Measurements from ENCODE around the gene CD58.
A peak's percentile ranks its signal among the peaks of the same experiment; 100 is the strongest.
"Not testable (repeated sequence)": the region's sequence is repeated elsewhere in the genome, so short reads cannot be mapped to it uniquely, and the experiment has no call there.

Gene CD58, protein sequence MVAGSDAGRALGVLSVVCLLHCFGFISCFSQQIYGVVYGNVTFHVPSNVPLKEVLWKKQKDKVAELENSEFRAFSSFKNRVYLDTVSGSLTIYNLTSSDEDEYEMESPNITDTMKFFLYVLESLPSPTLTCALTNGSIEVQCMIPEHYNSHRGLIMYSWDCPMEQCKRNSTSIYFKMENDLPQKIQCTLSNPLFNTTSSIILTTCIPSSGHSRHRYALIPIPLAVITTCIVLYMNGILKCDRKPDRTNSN

DNA sequence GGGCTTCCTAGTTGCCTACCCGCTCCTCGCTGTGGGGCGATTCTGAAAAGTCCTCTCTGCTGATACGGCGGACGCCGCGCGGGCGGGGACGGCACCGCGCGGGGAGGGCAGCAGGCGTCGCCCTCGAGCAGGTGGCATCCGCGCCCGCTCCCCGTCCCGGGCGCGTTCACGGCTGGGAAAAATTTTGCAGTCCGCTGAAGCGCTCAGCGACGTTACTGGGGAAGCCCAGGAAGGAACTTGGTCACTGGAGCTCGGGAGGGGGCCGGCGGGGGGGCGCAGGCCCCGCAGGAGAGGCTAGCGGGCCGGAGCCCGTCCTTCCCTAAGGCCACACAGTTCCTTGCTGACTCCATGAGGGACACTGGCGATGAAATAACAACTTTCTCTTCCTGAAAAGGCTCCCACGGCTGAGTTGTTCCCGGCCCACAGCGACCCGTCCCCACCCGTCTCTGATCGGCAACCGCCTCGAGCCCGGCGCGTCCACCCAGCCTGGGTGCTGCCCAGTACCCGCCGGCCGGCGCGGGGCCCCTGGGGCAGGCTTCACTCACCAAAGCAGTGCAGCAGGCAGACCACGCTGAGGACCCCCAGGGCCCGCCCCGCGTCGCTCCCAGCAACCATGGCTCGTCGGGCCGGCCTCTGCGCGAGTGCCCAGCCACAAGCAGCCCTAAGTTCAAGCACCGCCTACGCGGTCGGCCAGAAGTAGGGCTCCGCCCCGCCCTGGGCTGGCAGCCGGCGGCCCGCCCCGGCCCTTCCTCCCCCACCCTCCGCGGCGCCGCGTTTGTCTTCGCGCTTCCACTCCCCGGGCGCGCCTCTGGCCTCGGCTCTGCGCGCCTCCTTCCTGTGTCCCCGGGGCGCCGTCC lies at the start of gene CD58:
CD58 (minus strand) TSS at position 669 of the 857 bp plus-strand sequence; CDS start at position 615, 54 bp downstream.
- DNase-seq: peak; percentile 82

- not testable (repeated sequence) for DNase-seq
These were observed 49.6 kb upstream of the CD58 start for GRCh38 chr1:116620392-116620791.

DNA sequence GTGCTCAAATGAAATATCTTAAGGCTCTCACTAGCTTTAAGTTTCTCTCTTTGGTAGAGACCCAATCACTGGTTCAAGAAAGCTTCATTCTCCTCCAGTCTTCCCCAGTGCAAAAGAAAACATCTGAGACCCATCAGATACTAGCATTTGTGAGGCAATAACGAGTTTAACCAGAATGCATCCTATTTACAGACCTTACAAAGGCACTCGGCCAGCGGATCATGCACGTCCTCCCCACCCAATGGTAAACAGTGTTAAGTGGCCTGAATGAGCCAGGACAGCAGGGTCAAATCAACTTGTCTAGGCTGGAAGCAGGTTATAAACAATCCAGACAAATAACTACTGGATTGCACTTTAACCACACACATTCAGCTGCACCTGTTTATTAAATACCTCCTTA lies 48.3 kb upstream of the CD58 start:
- DNase-seq: not testable (repeated sequence)

DNA sequence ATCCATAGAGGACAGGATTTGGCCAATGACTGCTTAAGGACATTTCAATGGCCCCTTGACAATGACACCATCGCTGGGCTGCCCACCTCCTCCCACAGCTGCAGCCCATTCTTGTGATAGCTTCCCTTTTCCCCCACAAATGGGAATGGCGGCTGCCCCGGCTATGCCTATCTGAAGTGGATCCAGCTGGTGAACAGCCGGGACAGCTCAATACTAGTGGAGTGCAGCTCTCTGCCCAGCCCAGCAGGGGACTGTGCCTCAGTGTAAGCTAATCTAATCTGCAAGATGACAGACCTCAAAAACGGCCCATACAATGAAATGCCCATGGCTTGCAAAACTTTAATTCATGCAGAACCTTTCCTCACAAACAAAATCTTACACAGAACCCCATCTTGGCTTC lies 47.0 kb upstream of the CD58 start:
- not testable (repeated sequence) for DNase-seq

DNA sequence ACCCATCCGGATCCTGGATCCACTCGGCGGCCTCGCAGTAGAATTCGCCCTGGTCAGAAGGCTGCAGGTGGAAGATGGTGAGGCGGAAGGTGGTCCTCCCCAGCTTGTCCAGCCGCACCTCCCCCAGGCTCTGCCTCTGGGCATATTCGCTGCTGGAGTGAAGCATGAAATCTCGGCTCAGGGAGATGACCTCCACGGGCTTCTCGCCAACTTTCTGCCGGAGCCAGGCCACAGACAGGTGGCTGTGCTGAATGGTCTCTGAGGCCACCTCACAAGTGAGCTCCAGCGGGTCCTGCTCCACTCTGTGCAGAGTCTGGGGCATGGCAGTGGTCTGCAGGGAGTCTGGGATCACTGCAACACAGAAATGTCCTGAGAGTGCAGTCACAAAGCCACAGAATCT lies 43.0 kb upstream of the CD58 start:
- DNase-seq: not testable (repeated sequence)

GRCh38 chr1:116609801-116610371 lies 39.1 kb upstream of the CD58 start:
- DNase-seq: not testable (repeated sequence)

DNA sequence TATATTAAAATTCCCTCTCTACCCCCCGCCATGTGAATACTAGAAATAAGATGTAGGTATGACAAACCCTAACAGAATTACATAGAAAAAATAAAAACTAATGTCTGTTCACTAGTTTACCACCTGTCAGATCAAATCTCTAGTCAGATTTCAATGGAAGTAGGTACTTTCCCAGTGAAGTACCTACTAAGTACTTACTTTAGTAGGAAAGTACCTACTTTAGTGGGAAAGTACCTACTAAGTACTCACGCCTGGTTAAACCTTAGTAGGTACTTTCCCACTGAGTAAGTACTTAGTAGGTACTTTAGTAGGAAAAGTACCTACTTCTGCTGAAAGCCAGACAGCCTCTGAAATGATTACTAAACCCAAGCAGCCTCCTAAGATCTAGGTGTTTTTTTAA lies 38.0 kb upstream of the CD58 start:
- not testable (repeated sequence) for DNase-seq

DNA sequence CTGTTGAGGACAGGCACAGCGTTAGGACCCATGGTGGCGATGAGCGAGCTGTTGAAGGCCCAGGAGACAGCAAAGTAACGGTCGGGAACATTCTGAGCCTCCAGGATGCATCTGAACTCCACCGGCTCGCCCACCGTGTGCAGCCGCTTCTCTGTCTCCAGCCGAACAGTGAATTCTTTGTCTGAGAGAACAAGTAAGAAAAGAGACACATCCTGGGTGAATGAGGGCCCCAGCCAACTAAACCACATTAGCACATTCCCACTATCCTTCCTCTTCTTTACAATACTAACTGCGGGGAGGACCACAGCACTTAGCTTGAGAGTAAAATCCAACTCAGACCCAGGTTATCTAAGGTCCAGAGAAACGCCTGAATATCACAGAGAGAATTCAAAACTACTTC lies 37.3 kb upstream of the CD58 start:
- DNase-seq: not testable (repeated sequence)

- DNase-seq: not testable (repeated sequence)
These were observed 36.6 kb upstream of the CD58 start for GRCh38 chr1:116607463-116607862.

DNA sequence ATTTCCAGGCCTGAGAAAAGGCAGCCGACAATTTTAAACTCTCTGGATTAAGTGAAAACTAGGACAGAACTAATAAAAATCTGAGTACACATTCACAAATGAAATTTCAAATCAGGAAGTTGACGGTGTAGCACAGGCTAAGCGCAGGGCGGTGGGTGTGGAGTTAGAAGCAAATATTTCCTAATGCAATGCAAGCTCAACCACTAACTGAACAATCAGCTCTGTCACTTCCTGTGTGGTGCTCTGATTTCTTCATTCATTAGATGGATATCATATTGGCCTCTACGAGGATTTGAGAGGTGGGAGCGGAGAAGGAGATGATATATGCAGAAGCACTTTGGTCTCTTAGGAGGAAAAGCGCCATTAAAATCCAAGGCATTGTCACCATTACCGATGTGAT lies 35.2 kb upstream of the CD58 start:
- not testable (repeated sequence) for DNase-seq

DNA sequence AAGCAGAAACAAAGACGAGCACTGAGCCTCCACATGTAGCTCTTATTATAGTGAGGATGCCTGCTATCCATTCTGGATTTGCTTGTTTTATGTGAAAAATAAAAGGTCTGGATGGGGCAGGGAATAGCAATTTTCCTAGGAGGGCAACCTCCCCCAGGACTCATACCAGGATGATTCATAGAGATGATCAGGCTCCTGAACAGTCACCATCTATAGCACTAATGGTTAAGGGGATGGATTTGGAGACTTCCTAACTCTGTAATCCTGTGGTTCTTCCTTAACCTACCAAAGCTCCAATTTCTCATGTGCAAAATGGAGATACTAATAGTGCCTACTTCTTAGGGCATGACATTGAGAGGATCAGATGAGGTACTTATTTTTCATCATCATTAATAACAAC lies 34.5 kb upstream of the CD58 start:
- DNase-seq: no peak

GRCh38 chr1:116604408-116604807 lies 33.6 kb upstream of the CD58 start:
- not testable (repeated sequence) for DNase-seq

DNA sequence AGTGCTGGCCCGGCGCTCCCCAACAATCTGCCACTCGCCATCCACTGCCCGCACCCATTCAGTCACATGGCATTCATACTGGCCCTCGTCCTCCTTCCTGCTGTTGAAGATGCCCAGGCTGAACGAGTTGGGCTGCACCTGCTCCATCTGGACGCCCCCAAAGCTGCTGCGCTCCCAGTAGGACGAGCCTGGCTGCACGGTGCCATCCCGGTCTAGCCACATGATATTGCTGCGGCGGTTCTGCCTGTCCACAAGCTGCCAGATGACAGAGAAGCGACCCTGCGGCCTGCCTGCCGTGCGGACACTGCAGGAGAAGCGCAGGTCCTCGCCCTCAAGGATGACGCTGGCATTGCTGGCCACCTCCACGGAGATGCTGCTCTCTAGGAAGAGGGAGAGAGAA lies 32.8 kb upstream of the CD58 start:
- not testable (repeated sequence) for DNase-seq

- DNase-seq: not testable (repeated sequence)
These were observed 28.5 kb upstream of the CD58 start for GRCh38 chr1:116599369-116599768.

- DNase-seq: not testable (repeated sequence)
These were observed 27.7 kb upstream of the CD58 start for GRCh38 chr1:116598420-116599036.

DNA sequence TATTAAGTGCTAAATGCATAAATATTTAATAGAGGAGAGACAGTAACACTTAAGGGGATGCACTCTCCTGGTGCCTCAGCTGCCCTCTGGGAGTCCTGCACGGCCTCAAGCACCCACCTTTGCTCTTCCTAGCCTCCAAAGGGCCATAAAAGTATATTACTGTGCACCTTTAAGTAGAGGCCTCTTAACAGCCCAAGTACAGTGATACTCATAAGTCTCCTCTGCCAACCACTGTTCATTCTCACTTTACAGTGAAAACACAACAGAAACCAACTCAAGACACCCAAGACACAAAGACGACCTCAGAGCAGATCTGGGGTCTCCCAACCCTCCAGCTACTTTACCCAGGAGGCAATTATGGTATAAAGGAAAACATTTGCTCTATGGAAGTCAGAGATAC lies 26.6 kb upstream of the CD58 start:
- DNase-seq: not testable (repeated sequence)

DNA sequence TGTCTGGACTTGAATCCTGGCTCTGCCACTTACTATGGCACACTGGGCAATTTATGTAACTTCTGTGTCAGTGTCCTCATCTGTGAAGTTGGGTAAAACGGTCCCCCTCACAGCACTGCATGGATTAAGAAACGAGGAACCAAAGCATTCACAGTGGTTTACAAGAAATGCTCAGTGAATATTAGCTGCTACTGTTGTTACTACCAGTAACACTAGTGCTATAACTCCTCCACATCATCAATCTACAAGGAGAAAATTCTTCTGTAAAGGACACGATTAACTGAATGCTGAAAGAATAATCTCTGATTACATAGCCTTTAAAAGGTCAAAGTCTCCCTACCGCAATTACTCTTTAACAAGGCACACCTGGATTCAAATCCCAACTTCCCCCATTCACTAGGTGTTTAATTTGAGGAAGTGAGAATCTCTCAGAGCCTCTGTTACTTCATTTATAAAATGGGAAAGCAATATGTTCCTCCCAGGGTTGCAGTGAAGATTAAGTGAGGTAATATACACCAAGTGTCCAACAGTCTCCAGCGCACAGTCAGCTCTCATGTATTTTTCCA lies 26.0 kb upstream of the CD58 start:
- not testable (repeated sequence) for DNase-seq

DNA sequence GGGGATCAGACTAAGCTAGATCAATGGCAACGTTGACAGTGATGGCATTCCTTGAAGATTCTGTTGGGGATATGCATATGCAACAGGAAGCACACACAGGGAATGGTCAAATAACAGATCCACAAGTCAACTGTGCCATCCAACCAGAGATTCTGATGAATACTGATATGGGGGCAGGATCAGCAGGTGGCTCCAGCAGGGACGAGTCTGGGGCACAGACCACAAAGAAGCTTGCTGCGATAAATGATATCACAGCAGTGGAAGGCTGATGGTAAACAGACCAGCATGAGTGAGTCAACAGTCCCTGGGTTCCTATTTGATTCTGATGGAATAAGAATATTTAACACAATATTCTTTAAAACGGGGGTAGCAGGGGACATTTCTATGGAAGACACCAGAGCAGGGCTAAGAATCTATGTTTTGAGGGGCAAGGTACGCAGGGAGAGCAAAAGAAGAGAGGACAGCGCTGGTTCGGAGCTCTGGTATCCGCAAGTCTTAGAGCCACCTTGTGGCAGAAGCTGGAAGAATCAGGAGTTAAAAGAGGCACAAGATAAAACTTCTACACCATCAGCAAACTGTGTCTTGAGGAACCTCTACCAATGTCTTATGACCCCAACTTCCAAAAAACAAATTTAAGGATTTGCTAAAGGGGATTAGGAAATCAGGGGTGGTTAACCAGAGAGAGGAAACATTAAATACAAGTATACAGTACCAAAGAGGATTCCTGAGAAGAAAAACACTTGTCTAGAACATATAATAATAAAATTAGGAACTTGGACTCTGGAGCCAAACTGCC lies 25.3 kb upstream of the CD58 start:
- DNase-seq: peak; percentile 20

DNA sequence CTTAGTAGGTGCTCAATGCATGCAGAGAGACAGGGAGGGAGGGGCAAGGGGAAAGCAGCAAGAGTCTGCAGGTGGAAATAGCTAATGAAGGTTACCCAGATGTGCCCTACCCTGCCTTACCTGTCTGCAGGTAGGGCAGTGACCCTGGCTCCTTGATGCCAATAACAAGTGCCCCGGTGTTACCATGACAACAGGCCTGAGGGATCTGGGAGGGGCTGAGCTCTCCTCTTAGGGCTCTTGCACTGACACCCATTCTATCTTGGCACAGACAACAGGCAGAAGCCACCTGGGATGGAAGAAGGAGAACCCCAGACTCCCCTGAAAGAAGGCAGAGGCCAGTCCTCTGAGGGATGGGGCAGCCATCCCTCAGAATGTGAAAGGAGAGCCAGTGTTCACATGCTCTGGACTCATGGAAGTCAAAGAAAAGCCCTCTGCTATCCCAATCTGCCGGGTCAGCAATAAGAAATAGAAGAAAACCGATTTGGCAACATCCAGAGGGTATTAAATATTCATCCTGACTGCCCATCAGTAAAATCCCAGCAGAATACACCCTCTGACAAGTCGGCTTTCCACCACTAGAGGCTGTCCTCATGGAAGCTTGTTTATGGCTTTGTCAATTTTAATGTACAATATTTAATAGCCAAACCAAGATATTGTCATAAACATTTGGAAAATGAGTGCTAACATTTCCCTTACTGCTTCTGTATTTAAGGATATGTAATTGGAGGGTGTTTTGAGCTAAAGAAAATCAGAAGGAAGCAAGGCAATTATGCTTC lies 24.4 kb upstream of the CD58 start:
- DNase-seq: not testable (repeated sequence)

DNA sequence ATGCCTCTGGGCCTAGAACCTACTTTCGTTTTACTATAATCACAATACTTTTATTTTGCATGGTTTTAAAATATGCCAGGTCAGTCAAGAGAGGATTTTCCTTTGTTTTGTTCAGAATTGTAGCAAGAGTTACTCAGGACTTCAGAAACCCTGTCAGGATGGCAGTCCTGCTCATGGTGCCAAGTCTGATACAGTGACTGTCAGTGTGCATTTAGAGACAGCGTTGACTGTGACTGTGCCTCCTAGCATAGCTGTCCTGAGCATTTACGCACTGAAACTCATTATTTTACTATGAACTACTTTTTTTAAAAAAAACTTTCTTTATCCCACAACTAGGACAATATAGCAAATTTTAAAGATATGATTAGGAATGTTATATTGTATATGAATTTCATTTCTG lies 23.2 kb upstream of the CD58 start:
- not testable (repeated sequence) for DNase-seq

- DNase-seq: not testable (repeated sequence)
These were observed 22.6 kb upstream of the CD58 start for GRCh38 chr1:116593401-116593800.
